HEK293 (cell line): ENCODE data around the gene ANXA10.

ENCODE experiments used
- CTCF ChIP-seq: fragments of 450-650 bp; formaldehyde crosslinking; IDR thresholded peaks from 2 replicates; pipeline ENCODE4 v1.5.1; 2016; ENCODE audit warnings: missing biosample characterization, missing genetic modification characterization
- ZNF423 ChIP-seq: fragments of 450-650 bp; formaldehyde crosslinking; IDR thresholded peaks from 2 replicates; pipeline ENCODE4 v1.5.1; 2016; ENCODE audit warnings: missing biosample characterization, missing genetic modification characterization

DNA sequence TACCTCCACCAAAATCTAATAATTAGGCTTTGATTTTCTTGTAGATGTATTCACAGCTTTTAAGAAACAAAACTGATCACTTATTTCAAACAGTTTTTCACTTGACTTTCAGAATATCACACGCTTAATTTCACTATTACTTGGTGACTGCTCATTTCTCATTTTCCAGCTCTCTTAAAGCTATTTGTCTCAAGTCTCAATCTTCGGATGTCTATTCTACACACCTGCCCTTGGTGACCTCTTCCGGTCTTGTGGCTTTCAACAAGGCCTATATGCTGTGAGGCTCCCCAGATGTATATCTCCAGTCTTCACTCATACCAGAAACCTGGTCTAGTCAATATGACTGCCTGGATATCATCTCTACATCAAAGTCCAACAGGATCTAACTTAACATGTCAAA is 34.9 kb upstream of the ANXA10 start:
- TF ChIP-seq ZNF423 (no peak), CTCF (tag by site-specific recombination) (no peak)
